GF-D8 (cell line): Measurements from ENCODE around the gene INS.
"Not testable (repeated sequence)": the region's sequence is repeated elsewhere in the genome, so short reads cannot be mapped to it uniquely, and the experiment has no call there.

Experiments
- DNase-seq: peaks from one replicate; lab custom pipeline; 2025; lab: John Stamatoyannopoulos, UW

The INS gene

GRCh38 chr11:2180789-2181370, 19.9 kb upstream of the INS start:
- DNase-seq, result no peak

GRCh38 chr11:2180347-2180746, 19.3 kb upstream of the INS start:
- DNase-seq, result no peak

GRCh38 chr11:2179516-2179915, 18.5 kb upstream of the INS start:
- DNase-seq, result no peak

- no peak for DNase-seq
These were observed 18.0 kb upstream of the INS start for GRCh38 chr11:2178906-2179494.

GRCh38 chr11:2178055-2178773, 17.2 kb upstream of the INS start:
- not testable (repeated sequence) for DNase-seq

- DNase-seq, result no peak
These were observed 16.1 kb upstream of the INS start for GRCh38 chr11:2177076-2177475.

- no peak for DNase-seq
These were observed 15.4 kb upstream of the INS start for GRCh38 chr11:2176389-2176900.

- no peak for DNase-seq
These were observed 14.7 kb upstream of the INS start for GRCh38 chr11:2175659-2176058.

- DNase-seq, result no peak
These were observed 13.4 kb upstream of the INS start for GRCh38 chr11:2174361-2174760.

GRCh38 chr11:2173761-2174160, 12.8 kb upstream of the INS start:
- DNase-seq, result no peak

- DNase-seq, result no peak
These were observed 12.2 kb upstream of the INS start for GRCh38 chr11:2173150-2173693.

GRCh38 chr11:2172676-2173075, 11.7 kb upstream of the INS start:
- no peak for DNase-seq

- DNase-seq, result no peak
These were observed 10.6 kb upstream of the INS start, which contains the start of gene TH for GRCh38 chr11:2171591-2172003. TH (minus strand) TSS chr11:2171815; CDS start chr11:2171786, 29 bp downstream.

GRCh38 chr11:2169626-2170570, 8.9 kb upstream of the INS start:
- no peak for DNase-seq

GRCh38 chr11:2169005-2169378, 8.0 kb upstream of the INS start:
- no peak for DNase-seq

GRCh38 chr11:2168286-2169004, 7.4 kb upstream of the INS start:
- DNase-seq, result no peak

GRCh38 chr11:2167141-2168045, 6.4 kb upstream of the INS start:
- DNase-seq, result no peak

GRCh38 chr11:2166091-2166851, 5.3 kb upstream of the INS start:
- DNase-seq, result no peak

GRCh38 chr11:2165571-2165970, 4.6 kb upstream of the INS start:
- DNase-seq, result no peak
